IMR-90 (cell line): ENCODE measurements around the gene SLC25A17. TPM values are rescaled to one million over a fixed set of nuclear protein-coding genes. Genes with fewer than 3 reads are reported as not detected.

Source experiments
- ATAC-seq: fragments of 200-7000 bp; cut with Tn5 transposase; 2 replicates; pipeline ENCODE4 v1.9.1; 2020; ENCODE audit warnings: low read depth, mild to moderate bottlenecking, moderate library complexity
- BruUV-seq: library from RNA; stranded (reverse); fragments of 400-500 nt; replicated peaks from 2 replicates; lab custom pipeline; 2021; lab: Mats Ljungman, UMichigan
- CTCF ChIA-PET: fragments of 300-600 bp; formaldehyde crosslinking; extraction: SDS; loops from one replicate; lab custom pipeline; 2021; ENCODE audit warnings: antibody characterized with exemption; lab: Yijun Ruan, JAX
- POLR2A ChIA-PET: fragments of 300-600 bp; sonication (Branson Sonifier 250); formaldehyde crosslinking; loops from one replicate; lab custom pipeline; 2022; ENCODE audit warnings: antibody characterized with exemption; ENCODE audit not compliant: unreplicated experiment; lab: Charles Lee
- DNase-seq: peaks from one replicate; pipeline ENCODE4 v3.0.0; 2013
- H2AFZ ChIP-seq: replicated peaks from 2 replicates; pipeline ENCODE3; 2013; ENCODE audit warnings: low read length, mild to moderate bottlenecking; ENCODE audit not compliant: poor library complexity
- H2AK5ac ChIP-seq: 2 replicates; pipeline ENCODE4 v1.6.1; 2013; ENCODE audit warnings: low read depth, low read length, inconsistent platforms
- H2AK9ac ChIP-seq: replicated peaks from 2 replicates; pipeline ENCODE3; 2013; ENCODE audit warnings: mild to moderate bottlenecking, low read depth, low read length, moderate library complexity; ENCODE audit not compliant: poor library complexity
- H2BK120ac ChIP-seq: 2 replicates; pipeline ENCODE4 v1.6.1; 2013; ENCODE audit warnings: low read depth, low read length, inconsistent platforms
- H2BK15ac ChIP-seq: 3 replicates; pipeline ENCODE4 v1.6.1; 2013; ENCODE audit warnings: low read depth, low read length, inconsistent platforms
- H2BK20ac ChIP-seq: 2 replicates; pipeline ENCODE4 v1.6.1; 2013; ENCODE audit warnings: low read depth, mild to moderate bottlenecking, inconsistent platforms, low read length, moderate library complexity
- H2BK5ac ChIP-seq: 2 replicates; pipeline ENCODE4 v1.6.1; 2013; ENCODE audit warnings: mild to moderate bottlenecking, low read depth, low read length, inconsistent platforms; ENCODE audit not compliant: poor library complexity, severe bottlenecking
- H3K14ac ChIP-seq: replicated peaks from 2 replicates; pipeline ENCODE4 v1.6.1; 2013; ENCODE audit warnings: low read depth, low read length, inconsistent platforms
- H3K18ac ChIP-seq: 2 replicates; pipeline ENCODE4 v1.6.1; 2013; ENCODE audit warnings: low read depth, low read length, control low read depth
- H3K23ac ChIP-seq: 2 replicates; pipeline ENCODE4 v1.6.1; 2013; ENCODE audit warnings: low read depth, low read length, inconsistent platforms
- H3K27ac ChIP-seq: 2 replicates; pipeline ENCODE4 v1.5.1; 2013; ENCODE audit warnings: mild to moderate bottlenecking, control low read depth, low read length; ENCODE audit not compliant: insufficient read depth
- H3K27me3 ChIP-seq: 2 replicates; pipeline ENCODE4 v1.6.1; 2013; ENCODE audit warnings: low read length; ENCODE audit not compliant: control insufficient read depth, insufficient read depth
- H3K36me3 ChIP-seq: 2 replicates; pipeline ENCODE4 v1.6.1; 2013; ENCODE audit warnings: low read length, mixed read lengths; ENCODE audit not compliant: control insufficient read depth, insufficient read depth
- H3K4ac ChIP-seq: 2 replicates; pipeline ENCODE4 v1.6.1; 2013; ENCODE audit warnings: low read depth, low read length, inconsistent platforms
- H3K4me1 ChIP-seq: 2 replicates; pipeline ENCODE4 v1.6.1; 2013; ENCODE audit warnings: low read length, mixed read lengths; ENCODE audit not compliant: control insufficient read depth, insufficient read depth
- H3K4me2 ChIP-seq: 2 replicates; pipeline ENCODE4 v1.6.1; 2013; ENCODE audit warnings: low read depth, mild to moderate bottlenecking, control low read depth, low read length, moderate library complexity
- H3K4me3 ChIP-seq: 2 replicates; pipeline ENCODE4 v1.5.1; 2013; ENCODE audit warnings: low read depth, mild to moderate bottlenecking, control low read depth, low read length, moderate library complexity; ENCODE audit not compliant: insufficient read depth
- H3K56ac ChIP-seq: 2 replicates; pipeline ENCODE4 v1.6.1; 2013; ENCODE audit warnings: low read length, inconsistent platforms; ENCODE audit not compliant: insufficient read depth; ENCODE audit errors: extremely low read depth
- H3K79me1 ChIP-seq, 2 experiments: 2 replicates each; pipeline ENCODE4 v1.6.1; 2013; ENCODE audit warnings: low read length in 2 of 2, inconsistent platforms in 1 of 2, low read depth in 1 of 2
- H3K9ac ChIP-seq: 2 replicates; pipeline ENCODE4 v1.6.1; 2013; ENCODE audit warnings: low read depth, low read length, control low read depth
- H3K9me1 ChIP-seq: 2 replicates; pipeline ENCODE4 v1.6.1; 2013; ENCODE audit warnings: low read length, inconsistent platforms; ENCODE audit not compliant: insufficient read depth
- H3K9me3 ChIP-seq: 2 replicates; pipeline ENCODE4 v1.6.1; 2013; ENCODE audit warnings: low read length; ENCODE audit not compliant: control insufficient read depth, insufficient read depth
- H4K20me1 ChIP-seq: 2 replicates; pipeline ENCODE4 v1.6.1; 2013; ENCODE audit warnings: low read length, inconsistent platforms; ENCODE audit not compliant: insufficient read depth
- H4K5ac ChIP-seq: 2 replicates; pipeline ENCODE4 v1.6.1; 2013; ENCODE audit warnings: mild to moderate bottlenecking, low read depth, low read length, control low read depth
- H4K8ac ChIP-seq, 2 experiments: 2 replicates each; pipeline ENCODE4 v1.6.1; 2013; ENCODE audit warnings: low read depth in 2 of 2, low read length in 2 of 2, control low read depth in 1 of 2, inconsistent platforms in 1 of 2
- H4K91ac ChIP-seq: 2 replicates; pipeline ENCODE4 v1.6.1; 2013; ENCODE audit warnings: low read depth, low read length, inconsistent platforms; ENCODE audit not compliant: insufficient read depth
- BHLHE40 ChIP-seq: fragments of 150-350 bp; IDR thresholded peaks from 2 replicates; pipeline ENCODE4 v1.6.1; 2016; ENCODE audit warnings: mild to moderate bottlenecking, low read depth, low read length
- CEBPB ChIP-seq: IDR thresholded peaks from 2 replicates; pipeline ENCODE4 v1.6.1; 2012; ENCODE audit warnings: low read depth, low read length, improper control_type of control experiment
- CHD1 ChIP-seq: IDR thresholded peaks from 2 replicates; pipeline ENCODE4 v1.6.1; 2012; ENCODE audit warnings: low read depth, low read length, improper control_type of control experiment
- CTCF ChIP-seq: conservative IDR thresholded peaks from 2 replicates; pipeline ENCODE4 v1.5.1; 2012; ENCODE audit warnings: mild to moderate bottlenecking, low read depth, low read length, improper control_type of control experiment
- ELK1 ChIP-seq: fragments of 150-350 bp; IDR thresholded peaks from 2 replicates; pipeline ENCODE4 v1.6.1; 2016; ENCODE audit warnings: low read depth, mild to moderate bottlenecking, low read length, moderate library complexity, borderline replicate concordance
- FOS ChIP-seq: fragments of 150-350 bp; IDR thresholded peaks from 2 replicates; pipeline ENCODE4 v1.6.1; 2016; ENCODE audit warnings: low read depth, low read length
- MAFK ChIP-seq: IDR thresholded peaks from 2 replicates; pipeline ENCODE4 v1.6.1; 2012; ENCODE audit warnings: low read depth, low read length, improper control_type of control experiment
- MAZ ChIP-seq: IDR thresholded peaks from 2 replicates; pipeline ENCODE4 v1.6.1; 2012; ENCODE audit warnings: low read depth, mild to moderate bottlenecking, low read length, improper control_type of control experiment, moderate library complexity, borderline replicate concordance
- MXI1 ChIP-seq: IDR thresholded peaks from 2 replicates; pipeline ENCODE4 v1.6.1; 2012; ENCODE audit warnings: low read depth, mild to moderate bottlenecking, low read length, moderate library complexity, borderline replicate concordance
- NFE2L2 ChIP-seq: fragments of 150-350 bp; IDR thresholded peaks from 2 replicates; pipeline ENCODE4 v1.6.1; 2016; ENCODE audit warnings: low read depth, mild to moderate bottlenecking, low read length
- POLR2A ChIP-seq: IDR thresholded peaks from 2 replicates; pipeline ENCODE4 v1.6.1; 2012; ENCODE audit warnings: mild to moderate bottlenecking, low read depth, low read length
- RAD21 ChIP-seq: IDR thresholded peaks from 2 replicates; pipeline ENCODE4 v1.6.1; 2012; ENCODE audit warnings: low read length, improper control_type of control experiment
- RCOR1 ChIP-seq: IDR thresholded peaks from 2 replicates; pipeline ENCODE4 v1.6.1; 2012; ENCODE audit warnings: mild to moderate bottlenecking, low read length, improper control_type of control experiment; ENCODE audit not compliant: insufficient replicate concordance
- RFX5 ChIP-seq: IDR thresholded peaks from 2 replicates; pipeline ENCODE4 v1.8.0; 2012; ENCODE audit warnings: low read depth, mild to moderate bottlenecking, low read length, moderate library complexity
- SMC3 ChIP-seq: fragments of 150-350 bp; IDR thresholded peaks from 2 replicates; pipeline ENCODE4 v1.6.1; 2016; ENCODE audit warnings: low read depth, mild to moderate bottlenecking, antibody characterized with exemption, low read length, moderate library complexity
- WGBS, 2 experiments: methylation state at CpG; one replicate each; pipeline versions ENCODE4 v1.1.5 to v1.1.7; 2013; ENCODE audit warnings: missing lambda C conversion rate in 2 of 2; ENCODE audit not compliant: insufficient read length in 1 of 2; ENCODE audit errors: extremely low coverage in 2 of 2; 5-methylcytosine and 5-hydroxymethylcytosine counted together
- dilution Hi-C: fragments of 300-500 bp; cut with HindIII; formaldehyde crosslinking; loops from one replicate; pipeline ENCODE4 v1.14.3; 2018; ENCODE audit warnings: low sequenced_read_pairs; ENCODE audit not compliant: unreplicated experiment
- in situ Hi-C: fragments of 300-500 bp; cut with MboI; formaldehyde crosslinking; loops from 3 replicates; pipeline ENCODE4 v1.14.3; 2019; ENCODE audit warnings: low sequenced_read_pairs, inconsistent platforms, mixed read lengths
- intact Hi-C: fragments of 100-400 bp; cut with micrococcal nuclease; formaldehyde crosslinking; loops from 2 replicates; pipeline ENCODE4 v1.10.0; 2022
- polyA plus RNA-seq, 3 experiments: library from polyadenylated mRNA; depleted of rRNA; stranded (reverse); fragments of >200 nt; gene quantifications; 2 replicates each; pipeline ENCODE4 v1.2.3, GENCODE V29; 2012; ENCODE audit warnings: low replicate concordance in 1 of 3
- total RNA-seq: library from RNA; depleted of rRNA; stranded (reverse); fragments of >200 nt; gene quantifications from 2 replicates; pipeline ENCODE4 v1.2.3, GENCODE V29; 2012
- TF ChIP-seq, protein P1 (sequence below): fragments of 150-350 bp; IDR thresholded peaks from 2 replicates; pipeline ENCODE4 v1.6.1; 2017; ENCODE audit warnings: mild to moderate bottlenecking, antibody characterized with exemption, low read length, low read depth

The SLC25A17 gene
- total and polyA plus RNA-seq, 2 of the 4 experiments (the other 2 are of a cell fraction): 19.6 to 36.0 TPM

GRCh38 chr22:40757071-40757470 is 62.1 kb downstream of the SLC25A17 start:
- CTCF ChIA-PET: interaction anchor here (0.6 to 2.6 kb wide), 2 partner anchors 48 to 74 kb away, joined by 3 to 13 read pairs; no protein-coding TSS in a partner anchor
- Histone ChIP-seq H3K27me3 (no peaks in the 10 kb centered on the region; the same call in 1 of the 2 replicates), H2BK15ac (no peak overlapping the region), H2AFZ (no peak overlapping the region), H3K79me1 (no peaks in the 10 kb centered on the region), H3K9ac (no peak overlapping the region), H2AK9ac (no peak overlapping the region), H2BK20ac (no peak overlapping the region), H3K4me1 (peaks cover 3% of the 10 kb centered on the region; the same call in 1 of the 2 replicates), H3K14ac (no peak overlapping the region), H3K36me3 (no peaks in the 10 kb centered on the region), H3K4me2 (no peak overlapping the region), H3K9me3 (no peaks in the 10 kb centered on the region), H4K5ac (no peak overlapping the region), H3K27ac (no peak overlapping the region), H3K9me1 (0 out of 2 replicates have a peak, but pooled peaks cover 5% of the 10 kb centered on the region), H3K56ac (no peak overlapping the region), H2AK5ac (no peak overlapping the region), H2BK120ac (no peak overlapping the region), H4K8ac (no peak overlapping the region), H4K91ac (no peak overlapping the region), H3K4me3 (no peak overlapping the region), H4K20me1 (no peaks in the 10 kb centered on the region), H3K23ac (no peak overlapping the region), H3K4ac (no peak overlapping the region), H3K18ac (no peak overlapping the region), H2BK5ac (no peak overlapping the region)
- dilution Hi-C loops (no loop called here), intact Hi-C loops (no loop called here), in situ Hi-C loops (no loop called here)
- DNase-seq: peak; percentile 69
- BruUV-seq: no TSS peak
- peak; percentile 68 for ATAC-seq
- POLR2A ChIA-PET: interaction anchor here (0.6 kb wide), 1 partner anchor 519 kb away, joined by 3 read pairs; no protein-coding TSS in a partner anchor
- TF ChIP-seq ELK1 (no peak), MXI1 (no peak), CEBPB (peak; percentile 45; the same call in 1 of the 2 replicates), SMC3 (no peak), CTCF (no peak), MAZ (no peak), BHLHE40 (no peak), NFE2L2 (no peak), CHD1 (no peak), RAD21 (no peak), POLR2A (no peak), MAFK (no peak), RFX5 (no peak), RCOR1 (peak; percentile 47), FOS (no peak)
- TF ChIP-seq, protein P1, sequence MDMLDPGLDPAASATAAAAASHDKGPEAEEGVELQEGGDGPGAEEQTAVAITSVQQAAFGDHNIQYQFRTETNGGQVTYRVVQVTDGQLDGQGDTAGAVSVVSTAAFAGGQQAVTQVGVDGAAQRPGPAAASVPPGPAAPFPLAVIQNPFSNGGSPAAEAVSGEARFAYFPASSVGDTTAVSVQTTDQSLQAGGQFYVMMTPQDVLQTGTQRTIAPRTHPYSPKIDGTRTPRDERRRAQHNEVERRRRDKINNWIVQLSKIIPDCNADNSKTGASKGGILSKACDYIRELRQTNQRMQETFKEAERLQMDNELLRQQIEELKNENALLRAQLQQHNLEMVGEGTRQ: no peak
- no CpG with 5 or more reads among the region's 3 CpGs for WGBS, 2 experiments
